Stimulated activated CD4-positive, alpha-beta T cell treated with anti-CD3 and anti-CD28 coated beads, Interleukin-1b, Interleukin-23, amount 100 ng/mL, for 4 hours (primary cell): ENCODE data around the gene A4GALT.
"Not testable (repeated sequence)": the region's sequence is repeated elsewhere in the genome, so short reads cannot be mapped to it uniquely, and the experiment has no call there.

ENCODE experiments used
- DNase-seq, 2 donors: peaks; one replicate each; pipeline ENCODE4 v3.0.0-alpha.2; 2020; ENCODE audit warnings: low read depth in 2 of 2

A4GALT gene

GRCh38 chr22:42682113-42682851 is 38.4 kb downstream of the A4GALT start:
- no peak for DNase-seq

- DNase-seq, result no peak
These were observed 40.0 kb downstream of the A4GALT start for GRCh38 chr22:42680648-42681047.

- DNase-seq, result no peak
These were observed 41.0 kb downstream of the A4GALT start for GRCh38 chr22:42679691-42680090.

- no peak for DNase-seq
These were observed 41.8 kb downstream of the A4GALT start for GRCh38 chr22:42678894-42679293.

GRCh38 chr22:42677936-42678335 is 42.7 kb downstream of the A4GALT start:
- not testable (repeated sequence) for DNase-seq

- no peak for DNase-seq
These were observed 44.5 kb downstream of the A4GALT start for GRCh38 chr22:42676059-42676607.

- no peak for DNase-seq
These were observed 46.7 kb downstream of the A4GALT start for GRCh38 chr22:42673898-42674401.

GRCh38 chr22:42673071-42673470 is 47.6 kb downstream of the A4GALT start:
- DNase-seq, result not testable (repeated sequence)

- DNase-seq, result no peak
These were observed 49.6 kb downstream of the A4GALT start for GRCh38 chr22:42670921-42671709.

GRCh38 chr22:42670046-42670445 is 50.6 kb downstream of the A4GALT start:
- no peak for DNase-seq

GRCh38 chr22:42666393-42666792 is 54.3 kb downstream of the A4GALT start:
- DNase-seq, result not testable (repeated sequence)

GRCh38 chr22:42664976-42665831 is 55.5 kb downstream of the A4GALT start:
- DNase-seq, result no peak

- peak; percentile 74 to 84 for DNase-seq
These were observed 58.5 kb downstream of the A4GALT start for GRCh38 chr22:42661985-42662831.

GRCh38 chr22:42656578-42656977 is 64.1 kb downstream of the A4GALT start:
- DNase-seq, result no peak

GRCh38 chr22:42655693-42656092 is 65.0 kb downstream of the A4GALT start:
- DNase-seq, result no peak

- DNase-seq, result no peak
These were observed 66.1 kb downstream of the A4GALT start for GRCh38 chr22:42654436-42655073.

- DNase-seq, result no peak
These were observed 66.7 kb downstream of the A4GALT start for GRCh38 chr22:42653999-42654398.

- no peak for DNase-seq
These were observed 69.5 kb downstream of the A4GALT start for GRCh38 chr22:42651134-42651533.

- peak; percentile 68 to 82 for DNase-seq
These were observed 71.2 kb downstream of the A4GALT start, which contains the start of gene CYB5R3 for GRCh38 chr22:42649246-42650099. CYB5R3 (minus strand) TSS chr22:42649392; CDS start chr22:42649315, 77 bp downstream.
